ENCODE results near the gene ZBTB11.

- no peak for TF ChIP-seq CTCF (IDR thresholded peaks at IDR 0.05 in 8 of 11, conservative IDR thresholded peaks at IDR 0.05 in 3 of 11)
- no peak for TF ChIP-seq POLR2A (IDR thresholded peaks at IDR 0.05)
Observed at GRCh38 chr3:101617478-101617877, 59.5 kb downstream of the ZBTB11 start.
